Measurements from ENCODE around the gene SORBS1. TPM values are rescaled to one million over a fixed set of nuclear protein-coding genes. Genes with fewer than 3 reads are reported as not detected.

Gene SORBS1
- total and polyA plus RNA-seq, 8 donors = 34.4 to 713 (median 168) TPM

DNA sequence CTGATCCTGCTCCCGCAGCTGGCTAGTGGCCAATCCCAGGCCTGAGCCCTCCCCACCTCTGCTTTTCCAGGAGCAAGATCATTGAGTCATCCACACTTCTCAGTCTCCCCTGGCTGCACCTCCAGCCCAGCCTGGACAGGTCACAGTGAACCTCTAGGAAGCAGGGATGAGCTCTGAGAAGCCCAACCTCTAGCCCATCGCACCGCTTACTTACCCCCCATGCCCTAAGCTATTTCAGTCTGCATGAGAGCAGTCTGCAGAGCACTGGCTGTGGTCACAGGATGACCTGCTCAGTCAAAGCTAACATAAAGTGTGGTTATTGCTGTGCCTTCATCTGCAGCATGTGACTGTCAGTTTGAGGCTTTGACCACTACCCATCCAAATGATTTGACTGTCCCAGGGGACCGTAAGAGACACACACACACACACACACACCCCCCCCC is 129.2 kb downstream of the SORBS1 start:
- Histone ChIP-seq H3K27ac (peak overlapping the region; percentile 10 to 95 (median 59)), H3K27me3 (no peaks in the 10 kb centered on the region), H3K36me3 (peaks cover 10 to 74% (median 65%) of the 10 kb centered on the region in 4 donors), H3K9me3 (no peaks in the 10 kb centered on the region), H3K4me1 (peaks cover 24 to 95% (median 72%) of the 10 kb centered on the region in 4 donors), H3K4me3 (no peak overlapping the region)
- 56 to 74% (median 69%) methylated on average over 3 to 4 of the region's 4 CpGs for WGBS, 5 donors
- intact Hi-C loops (cut with DNase I; ENCODE audit: low total_unique reads) = loop anchor here (5.0 kb wide), 1 partner anchor 170 kb away; no protein-coding TSS in a partner anchor
- DNase-seq = peak in 1 of 2 donors; percentile 45
- TF ChIP-seq POLR2A (IDR thresholded peaks at IDR 0.05) (no peak), POLR2AphosphoS5 (IDR thresholded peaks at IDR 0.05) (peak in 1 of 3 donors; percentile 29), EP300 (IDR thresholded peaks at IDR 0.05) (no peak)
- TF ChIP-seq, protein P1, sequence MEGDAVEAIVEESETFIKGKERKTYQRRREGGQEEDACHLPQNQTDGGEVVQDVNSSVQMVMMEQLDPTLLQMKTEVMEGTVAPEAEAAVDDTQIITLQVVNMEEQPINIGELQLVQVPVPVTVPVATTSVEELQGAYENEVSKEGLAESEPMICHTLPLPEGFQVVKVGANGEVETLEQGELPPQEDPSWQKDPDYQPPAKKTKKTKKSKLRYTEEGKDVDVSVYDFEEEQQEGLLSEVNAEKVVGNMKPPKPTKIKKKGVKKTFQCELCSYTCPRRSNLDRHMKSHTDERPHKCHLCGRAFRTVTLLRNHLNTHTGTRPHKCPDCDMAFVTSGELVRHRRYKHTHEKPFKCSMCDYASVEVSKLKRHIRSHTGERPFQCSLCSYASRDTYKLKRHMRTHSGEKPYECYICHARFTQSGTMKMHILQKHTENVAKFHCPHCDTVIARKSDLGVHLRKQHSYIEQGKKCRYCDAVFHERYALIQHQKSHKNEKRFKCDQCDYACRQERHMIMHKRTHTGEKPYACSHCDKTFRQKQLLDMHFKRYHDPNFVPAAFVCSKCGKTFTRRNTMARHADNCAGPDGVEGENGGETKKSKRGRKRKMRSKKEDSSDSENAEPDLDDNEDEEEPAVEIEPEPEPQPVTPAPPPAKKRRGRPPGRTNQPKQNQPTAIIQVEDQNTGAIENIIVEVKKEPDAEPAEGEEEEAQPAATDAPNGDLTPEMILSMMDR (IDR thresholded peaks at IDR 0.05) = no peak

DNA sequence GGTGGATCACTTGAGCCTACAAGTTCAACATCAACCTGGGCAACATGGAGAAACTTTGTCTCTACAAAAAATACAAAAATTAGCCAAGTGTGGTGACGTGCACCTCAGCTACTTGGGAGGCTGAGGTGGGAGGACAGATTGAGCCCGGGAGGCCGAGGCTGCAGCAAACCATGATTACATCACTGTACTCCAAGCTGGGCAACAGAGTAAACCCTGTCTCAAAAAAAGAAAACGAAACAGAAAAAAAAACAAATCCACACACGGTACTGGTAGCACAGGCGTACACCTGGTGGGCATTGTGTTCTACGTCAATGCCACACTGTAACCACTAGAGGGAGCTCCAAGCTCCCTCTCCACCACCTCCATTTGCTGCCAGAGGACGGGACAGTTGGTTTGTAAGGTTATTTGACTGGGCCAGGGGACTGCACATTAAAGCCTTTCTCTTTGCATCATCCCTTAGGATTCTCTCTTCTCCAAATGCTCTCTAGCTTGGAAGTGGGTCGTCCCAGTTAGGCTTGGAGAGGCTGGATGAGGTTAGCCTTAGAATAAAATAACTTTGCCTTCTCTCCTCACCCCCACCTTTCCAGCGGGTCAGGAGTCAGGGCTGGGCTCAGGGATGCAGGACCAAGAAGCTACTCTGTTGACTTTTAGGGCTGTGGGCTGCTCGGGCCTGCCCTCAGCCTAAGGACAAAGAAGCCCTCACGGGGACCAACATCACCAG is 130.8 kb downstream of the SORBS1 start:
- no peaks in the 10 kb centered on the region for H3K9me3 ChIP-seq
- TF ChIP-seq EP300 (IDR thresholded peaks at IDR 0.05) (no peak), POLR2AphosphoS5 (IDR thresholded peaks at IDR 0.05) (peak in 2 of 3 donors; percentile 24 to 79)
- TF ChIP-seq, protein P1 (IDR thresholded peaks at IDR 0.05) = peak in 6 of 7 experiments; percentile 90 to 99 (median 92)
- H3K4me3 ChIP-seq = no peak overlapping the region
- peak; percentile 65 to 88 for DNase-seq
- peaks cover 38 to 95% (median 74%) of the 10 kb centered on the region in 4 donors for H3K4me1 ChIP-seq
- peak overlapping the region in 4 of 5 donors; percentile 47 to 95 (median 66) for H3K27ac ChIP-seq
- intact Hi-C loops (cut with DNase I; ENCODE audit: low total_unique reads) = loop anchor here (5.0 kb wide), 1 partner anchor 172 kb away; no protein-coding TSS in a partner anchor
- H3K27me3 ChIP-seq = no peaks in the 10 kb centered on the region
- 24 to 34% (median 30%) methylated on average over 12 of the region's 12 CpGs for WGBS, 5 donors
- H3K36me3 ChIP-seq = peaks cover 0 to 71% (median 56%) of the 10 kb centered on the region in 4 donors

DNA sequence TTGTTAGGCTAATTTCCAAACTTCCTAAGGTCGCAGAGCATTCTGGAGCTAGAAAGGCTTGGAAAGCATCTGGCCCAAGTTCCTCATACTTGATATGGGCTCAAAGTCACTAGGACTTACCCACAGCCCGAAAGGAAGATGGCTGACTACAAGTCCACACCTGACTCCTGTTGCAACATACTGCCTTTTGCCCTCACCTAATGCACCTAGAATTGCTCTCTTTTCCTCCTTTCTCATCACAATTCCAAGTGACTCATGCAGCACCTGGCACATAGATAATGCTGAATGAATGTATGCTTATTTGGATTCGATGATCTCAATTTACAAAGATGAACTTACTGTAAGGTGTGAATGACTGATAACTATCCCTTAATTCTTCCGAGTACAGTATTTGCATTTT is 131.5 kb downstream of the SORBS1 start:
- no peak overlapping the region for H3K4me3 ChIP-seq
- no peaks in the 10 kb centered on the region for H3K27me3 ChIP-seq
- TF ChIP-seq POLR2A (IDR thresholded peaks at IDR 0.05) (no peak), EP300 (IDR thresholded peaks at IDR 0.05) (no peak), POLR2AphosphoS5 (IDR thresholded peaks at IDR 0.05) (no peak)
- TF ChIP-seq, protein P1 (IDR thresholded peaks at IDR 0.05) = no peak
- H3K27ac ChIP-seq = peak overlapping the region in 3 of 5 donors; percentile 59 to 95 (median 74)
- 72 to 89% (median 81%) methylated on average over 4 of the region's 4 CpGs for WGBS, 5 donors
- DNase-seq = no peak
- intact Hi-C loops (cut with DNase I; ENCODE audit: low total_unique reads) = loop anchor here (5.0 to 10.0 kb wide), 2 partner anchors 55 to 173 kb away; no protein-coding TSS in a partner anchor
- H3K4me1 ChIP-seq = peaks cover 38 to 95% (median 72%) of the 10 kb centered on the region in 4 donors
- H3K9me3 ChIP-seq = no peaks in the 10 kb centered on the region
- peaks cover 0 to 72% (median 57%) of the 10 kb centered on the region in 4 donors for H3K36me3 ChIP-seq

DNA sequence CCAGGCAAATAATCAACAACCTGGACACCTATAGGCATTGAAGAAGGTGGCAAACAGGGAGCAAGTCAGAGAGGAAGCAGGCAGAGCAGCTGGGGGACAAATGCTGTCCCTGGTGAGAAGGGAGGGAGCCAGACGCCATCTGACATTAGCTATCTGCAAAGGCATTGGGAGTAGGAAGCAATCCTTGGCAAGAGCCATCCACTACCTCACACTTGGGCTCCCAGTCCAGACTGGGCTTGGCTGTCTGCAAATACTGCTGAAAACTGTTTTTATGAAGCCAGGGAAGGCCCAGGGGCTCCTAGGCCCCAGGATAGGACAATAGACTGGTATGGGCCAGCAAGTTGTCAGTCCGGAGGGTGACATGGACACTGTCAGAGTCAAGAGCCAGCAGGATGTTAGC is 132.5 kb downstream of the SORBS1 start:
- Histone ChIP-seq H3K4me3 (no peak overlapping the region), H3K36me3 (peaks cover 0 to 71% (median 60%) of the 10 kb centered on the region in 4 donors), H3K4me1 (peaks cover 41 to 95% (median 70%) of the 10 kb centered on the region in 4 donors), H3K27ac (peak overlapping the region in 3 of 5 donors; percentile 5 to 95 (median 74)), H3K27me3 (no peaks in the 10 kb centered on the region), H3K9me3 (no peaks in the 10 kb centered on the region)
- intact Hi-C loops (cut with DNase I; ENCODE audit: low total_unique reads) = loop anchor here (10.0 kb wide), 1 partner anchor 54 kb away; no protein-coding TSS in a partner anchor
- TF ChIP-seq, protein P1 (IDR thresholded peaks at IDR 0.05) = no peak
- TF ChIP-seq POLR2A (IDR thresholded peaks at IDR 0.05) (no peak), EP300 (IDR thresholded peaks at IDR 0.05) (no peak), POLR2AphosphoS5 (IDR thresholded peaks at IDR 0.05) (no peak)
- 81 to 95% (median 87%) methylated on average over 2 of the region's 2 CpGs for WGBS, 5 donors
- no peak for DNase-seq
